HepG2 (cell line): Measurements from ENCODE around the gene ECPAS.

Experiments used
- ATF7 ChIP-seq, 2 experiments: fragments of 450-650 bp in 1 of 2; sonication (generic) in 1 of 2; formaldehyde crosslinking in 1 of 2; IDR thresholded peaks; 2 replicates each; pipeline versions ENCODE4 v1.4.0 to v1.6.1; 2016 to 2020; ENCODE audit warnings: antibody characterized with exemption in 1 of 2, mild to moderate bottlenecking in 1 of 2, missing genetic modification reagents in 1 of 2
- BHLHE40 ChIP-seq: IDR thresholded peaks from 2 replicates; pipeline ENCODE4 v1.6.1; 2011; ENCODE audit warnings: low read length, improper control_type of control experiment
- EP300 ChIP-seq, 3 experiments: sonication (generic) in 1 of 3; formaldehyde crosslinking in 1 of 3; IDR thresholded peaks; 2 replicates each; pipeline versions ENCODE4 v1.5.1 to v1.6.1; 2011 to 2020; ENCODE audit warnings: low read depth in 2 of 3, low read length in 2 of 3, borderline replicate concordance in 1 of 3, improper control_type of control experiment in 1 of 3, mild to moderate bottlenecking in 1 of 3, missing genetic modification reagents in 1 of 3, moderate library complexity in 1 of 3
- FUBP1 ChIP-seq: sonication (generic); formaldehyde crosslinking; IDR thresholded peaks from 2 replicates; pipeline ENCODE4 v1.5.1; 2020; ENCODE audit warnings: missing genetic modification reagents, mild to moderate bottlenecking, borderline replicate concordance
- MAFK ChIP-seq, 2 experiments: IDR thresholded peaks in 1 of 2; conservative IDR thresholded peaks in 1 of 2; 2 replicates each; pipeline ENCODE4 v1.6.1; 2011; ENCODE audit warnings: improper control_type of control experiment in 2 of 2, low read length in 2 of 2
- MEIS2 ChIP-seq: sonication (generic); formaldehyde crosslinking; IDR thresholded peaks from 2 replicates; pipeline ENCODE4 v1.9.0; 2021; ENCODE audit warnings: mild to moderate bottlenecking, missing genetic modification reagents
- POLR2AphosphoS5 ChIP-seq: IDR thresholded peaks from 2 replicates; pipeline ENCODE4 v1.6.1; 2012; ENCODE audit warnings: low read depth, low read length
- RFX5 ChIP-seq: IDR thresholded peaks from 2 replicates; pipeline ENCODE4 v1.6.1; 2011; ENCODE audit warnings: low read depth, low read length, improper control_type of control experiment
- ZBTB40 ChIP-seq, 2 experiments: fragments of 450-650 bp in 1 of 2; sonication (generic) in 1 of 2; formaldehyde crosslinking in 1 of 2; IDR thresholded peaks; 2 replicates each; pipeline versions ENCODE4 v1.6.1 to v1.8.0; 2016 to 2022; ENCODE audit warnings: antibody characterized with exemption in 1 of 2, mild to moderate bottlenecking in 1 of 2, missing genetic modification reagents in 1 of 2
- ZNF484 ChIP-seq: sonication (generic); formaldehyde crosslinking; IDR thresholded peaks from 2 replicates; pipeline ENCODE4 v1.5.1; 2020; ENCODE audit warnings: mild to moderate bottlenecking, low read depth, missing genetic modification reagents, borderline replicate concordance
- TF ChIP-seq, protein P1 (sequence below): sonication (generic); formaldehyde crosslinking; IDR thresholded peaks from 2 replicates; pipeline ENCODE4 v1.5.0; 2020; ENCODE audit warnings: mild to moderate bottlenecking, missing genetic modification reagents, moderate library complexity

DNA sequence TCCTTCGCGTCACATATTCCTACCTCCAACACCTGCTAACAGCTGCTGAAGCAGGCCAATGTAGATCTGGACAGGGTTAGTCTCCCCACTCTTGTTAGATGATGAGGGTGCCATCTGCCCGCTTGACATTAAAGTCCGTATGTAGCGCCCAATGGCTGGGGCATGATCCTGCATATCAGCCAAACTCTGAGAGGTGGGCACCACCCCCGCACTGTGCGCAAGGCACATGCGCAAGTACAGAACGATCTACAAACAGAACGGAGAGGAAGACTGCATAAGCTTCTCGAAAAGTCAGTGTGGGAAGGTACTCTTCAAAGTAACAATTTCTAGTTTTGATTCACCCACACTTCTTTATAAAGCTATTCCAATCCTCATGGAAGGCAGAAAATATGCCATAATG, 69.8 kb downstream of the ECPAS start:
- TF ChIP-seq FUBP1 (CRISPR knock-in tag) (no peak), EP300 (IDR thresholded peaks at IDR 0.05; ENCODE audit: low read depth in 2 of 2, low read length in 2 of 2) (no peak), EP300 (CRISPR knock-in tag; IDR thresholded peaks at IDR 0.05; ENCODE audit: borderline replicate concordance) (no peak), ZNF484 (no peak), RFX5 (no peak), POLR2AphosphoS5 (no peak), MEIS2 (CRISPR knock-in tag) (no peak), BHLHE40 (no peak), ATF7 (IDR thresholded peaks at IDR 0.05) (no peak), ATF7 (CRISPR knock-in tag; IDR thresholded peaks at IDR 0.05) (no peak), ZBTB40 (IDR thresholded peaks at IDR 0.05) (no peak), ZBTB40 (CRISPR knock-in tag; IDR thresholded peaks at IDR 0.05) (no peak), MAFK (conservative IDR thresholded peaks at IDR 0.05 in 1 of 2, IDR thresholded peaks at IDR 0.05 in 1 of 2; ENCODE audit: low read length in 2 of 2) (no peak)
- TF ChIP-seq, protein P1, sequence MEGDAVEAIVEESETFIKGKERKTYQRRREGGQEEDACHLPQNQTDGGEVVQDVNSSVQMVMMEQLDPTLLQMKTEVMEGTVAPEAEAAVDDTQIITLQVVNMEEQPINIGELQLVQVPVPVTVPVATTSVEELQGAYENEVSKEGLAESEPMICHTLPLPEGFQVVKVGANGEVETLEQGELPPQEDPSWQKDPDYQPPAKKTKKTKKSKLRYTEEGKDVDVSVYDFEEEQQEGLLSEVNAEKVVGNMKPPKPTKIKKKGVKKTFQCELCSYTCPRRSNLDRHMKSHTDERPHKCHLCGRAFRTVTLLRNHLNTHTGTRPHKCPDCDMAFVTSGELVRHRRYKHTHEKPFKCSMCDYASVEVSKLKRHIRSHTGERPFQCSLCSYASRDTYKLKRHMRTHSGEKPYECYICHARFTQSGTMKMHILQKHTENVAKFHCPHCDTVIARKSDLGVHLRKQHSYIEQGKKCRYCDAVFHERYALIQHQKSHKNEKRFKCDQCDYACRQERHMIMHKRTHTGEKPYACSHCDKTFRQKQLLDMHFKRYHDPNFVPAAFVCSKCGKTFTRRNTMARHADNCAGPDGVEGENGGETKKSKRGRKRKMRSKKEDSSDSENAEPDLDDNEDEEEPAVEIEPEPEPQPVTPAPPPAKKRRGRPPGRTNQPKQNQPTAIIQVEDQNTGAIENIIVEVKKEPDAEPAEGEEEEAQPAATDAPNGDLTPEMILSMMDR (CRISPR knock-in tag): no peak
